Measurements from ENCODE around the gene NAT16. TPM values are rescaled to one million over a fixed set of nuclear protein-coding genes. Genes with fewer than 3 reads are reported as not detected.

Gene NAT16
- total and polyA plus RNA-seq, 2 of the 8 experiments (the other 6 are each of a cell fraction or from before 2014, with no cell fraction given) = 0.26 to 0.84 TPM

GRCh38 chr7:101217388-101218235 lies 37.5 kb upstream of the NAT16 start, which contains the start of the genes PLOD3 and ZNHIT1 (continued):
- no peak for TF ChIP-seq KDM1A (IDR thresholded peaks at IDR 0.05; ENCODE audit: borderline replicate concordance, low read length)

All from H1 (cell line).